ENCODE results near the gene PLTP. TPM values are rescaled to one million over a fixed set of nuclear protein-coding genes. Genes with fewer than 3 reads are reported as not detected.
A peak's percentile ranks its signal among the peaks of the same experiment; 100 is the strongest.
"Not testable (repeated sequence)": the region's sequence is repeated elsewhere in the genome, so short reads cannot be mapped to it uniquely, and the experiment has no call there.

PLTP gene, protein sequence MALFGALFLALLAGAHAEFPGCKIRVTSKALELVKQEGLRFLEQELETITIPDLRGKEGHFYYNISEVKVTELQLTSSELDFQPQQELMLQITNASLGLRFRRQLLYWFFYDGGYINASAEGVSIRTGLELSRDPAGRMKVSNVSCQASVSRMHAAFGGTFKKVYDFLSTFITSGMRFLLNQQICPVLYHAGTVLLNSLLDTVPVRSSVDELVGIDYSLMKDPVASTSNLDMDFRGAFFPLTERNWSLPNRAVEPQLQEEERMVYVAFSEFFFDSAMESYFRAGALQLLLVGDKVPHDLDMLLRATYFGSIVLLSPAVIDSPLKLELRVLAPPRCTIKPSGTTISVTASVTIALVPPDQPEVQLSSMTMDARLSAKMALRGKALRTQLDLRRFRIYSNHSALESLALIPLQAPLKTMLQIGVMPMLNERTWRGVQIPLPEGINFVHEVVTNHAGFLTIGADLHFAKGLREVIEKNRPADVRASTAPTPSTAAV
- 27.4 and 30.2 TPM in 2 replicates for polyA plus RNA-seq (2014; cell fraction: cytosol; rRNA removed)
- polyA plus RNA-seq (2014; cell fraction: nucleus; rRNA removed): 16.1 and 25.6 TPM in 2 replicates

DNA sequence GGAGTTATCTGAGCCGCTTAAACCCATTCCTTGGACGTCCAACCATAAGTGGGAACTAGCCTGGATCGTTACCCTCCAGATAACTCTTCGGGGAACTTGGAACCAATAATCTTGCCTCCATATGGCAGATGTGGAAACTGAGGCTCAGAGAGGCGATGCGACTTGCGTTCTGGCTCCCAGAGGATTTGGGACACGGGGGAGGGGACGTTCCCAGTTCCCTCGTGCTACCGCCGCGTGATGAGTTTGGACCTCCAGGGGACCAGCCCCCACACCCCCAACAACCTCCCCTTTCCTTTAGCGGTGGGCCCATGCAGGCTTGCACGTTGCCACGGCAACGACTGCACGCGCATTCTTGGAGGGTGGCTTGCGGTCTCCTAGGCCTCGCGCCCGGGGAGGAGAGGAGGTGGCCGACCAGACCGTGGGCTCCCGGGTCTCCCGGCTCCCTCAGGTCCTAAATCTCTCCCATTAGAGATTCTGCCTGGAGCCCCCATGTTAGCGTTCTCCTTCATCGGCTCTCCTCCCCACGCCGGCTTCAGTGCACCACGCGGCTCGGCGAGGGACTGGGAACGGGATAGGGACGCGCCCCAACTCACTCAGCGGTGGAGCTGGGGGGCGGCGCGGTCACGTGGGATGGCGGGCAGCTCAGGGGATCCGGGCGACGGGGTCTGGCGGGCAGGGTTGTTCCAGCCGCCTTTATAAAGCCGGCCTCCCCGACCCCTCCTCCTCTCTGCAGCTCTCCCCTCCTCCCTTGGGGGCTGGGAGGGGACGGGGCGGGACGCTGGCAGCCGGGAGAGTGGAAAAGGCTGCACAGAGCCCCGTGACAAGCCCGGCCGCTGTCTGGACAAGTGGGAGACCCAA, at the start of gene PLTP:
TSS of gene PLTP (minus strand) at position 670 of the 858 bp plus-strand sequence. CDS start 703 bp downstream, outside the sequence.
- DNase-seq (ENCODE audit: low spot score): peak; percentile 85

DNA sequence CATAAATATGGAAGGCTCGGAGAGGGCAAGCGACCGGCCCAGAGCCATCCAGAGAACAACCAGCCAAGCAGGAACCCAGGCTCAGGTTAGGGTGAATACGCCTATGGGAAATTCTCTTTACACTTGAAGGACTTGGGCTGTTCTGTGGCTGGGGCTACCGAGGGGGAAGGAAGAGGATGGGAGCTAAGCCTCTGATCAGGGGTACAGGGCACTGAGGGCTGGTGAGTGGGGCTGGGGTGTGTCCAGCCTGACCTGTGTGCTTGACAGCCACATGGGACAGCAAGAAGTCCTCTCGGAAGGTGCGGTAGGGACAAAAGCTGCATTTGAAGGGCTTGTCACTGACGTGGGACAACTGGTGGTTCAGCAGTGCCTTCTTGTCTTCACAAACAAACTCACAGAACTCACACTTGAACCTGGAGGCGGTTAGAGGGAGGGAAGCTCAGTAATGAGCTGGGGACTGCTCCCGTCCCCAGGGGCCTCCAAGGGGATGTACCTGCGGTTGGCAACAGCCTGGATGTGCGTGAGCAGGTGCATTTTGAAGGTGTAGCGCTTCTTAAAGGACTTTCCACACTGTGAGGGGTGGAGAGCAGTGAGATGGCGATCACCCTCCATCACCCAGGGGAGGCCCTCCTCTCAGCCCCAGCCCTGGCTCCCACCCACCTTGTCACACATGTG, 48.1 kb upstream of the PLTP start:
- DNase-seq (ENCODE audit: low spot score): no peak

GRCh38 chr20:45959126-45959525, 47.2 kb upstream of the PLTP start:
- DNase-seq (ENCODE audit: low spot score): no peak

GRCh38 chr20:45958593-45958992, 46.6 kb upstream of the PLTP start:
- DNase-seq (ENCODE audit: low spot score): no peak

DNA sequence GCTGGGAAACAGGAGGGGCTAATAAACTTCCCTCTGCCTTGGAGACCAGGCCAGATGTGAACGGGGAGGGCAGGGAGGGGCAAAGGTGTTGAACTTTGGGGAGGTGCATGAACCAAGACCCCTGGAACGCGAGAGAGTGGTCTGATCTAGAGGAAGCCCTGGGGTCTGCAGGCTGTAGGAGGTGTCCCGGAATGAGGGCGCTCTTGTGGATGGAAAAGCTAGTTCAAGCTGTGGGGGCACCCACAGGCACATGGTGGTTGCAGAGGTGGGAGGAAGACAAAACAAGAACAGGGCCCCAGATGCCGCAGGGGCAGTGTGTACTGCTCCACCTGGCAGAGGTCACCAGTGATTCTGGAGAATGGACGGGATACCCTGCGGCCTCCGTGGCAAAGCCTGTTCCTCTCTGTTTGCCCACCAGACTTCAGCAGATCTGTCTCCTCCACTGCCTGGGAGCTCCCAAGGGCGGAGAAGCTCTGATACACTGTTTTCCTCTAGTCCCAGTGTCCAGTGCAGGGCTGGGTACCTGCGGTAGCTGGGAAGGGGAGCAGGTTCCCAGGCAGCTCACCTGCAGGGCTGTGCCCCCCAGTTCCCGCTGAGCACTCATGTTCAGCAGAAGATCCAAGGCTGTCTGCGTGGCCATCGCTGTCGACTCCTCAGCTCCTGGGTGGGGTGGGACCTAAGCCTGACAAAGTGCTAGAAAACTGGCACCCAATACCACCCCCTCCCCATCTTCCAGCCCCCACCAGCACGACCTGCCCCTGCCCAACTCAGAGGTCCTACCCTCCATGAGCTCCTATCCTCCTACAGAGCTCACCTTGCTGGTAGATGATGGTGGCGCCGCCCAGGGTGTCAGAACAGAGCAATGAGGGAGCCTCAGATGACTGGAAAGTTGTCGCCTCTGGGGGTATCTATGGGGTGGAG, 45.3 kb upstream of the PLTP start:
- no peak for DNase-seq (ENCODE audit: low spot score)

GRCh38 chr20:45956326-45956725, 44.4 kb upstream of the PLTP start:
- not testable (repeated sequence) for DNase-seq (ENCODE audit: low spot score)

- DNase-seq (ENCODE audit: low spot score): no peak
These were observed 41.7 kb upstream of the PLTP start for GRCh38 chr20:45953672-45954071.

- DNase-seq (ENCODE audit: low spot score): no peak
These were observed 40.9 kb upstream of the PLTP start for GRCh38 chr20:45952861-45953260.

DNA sequence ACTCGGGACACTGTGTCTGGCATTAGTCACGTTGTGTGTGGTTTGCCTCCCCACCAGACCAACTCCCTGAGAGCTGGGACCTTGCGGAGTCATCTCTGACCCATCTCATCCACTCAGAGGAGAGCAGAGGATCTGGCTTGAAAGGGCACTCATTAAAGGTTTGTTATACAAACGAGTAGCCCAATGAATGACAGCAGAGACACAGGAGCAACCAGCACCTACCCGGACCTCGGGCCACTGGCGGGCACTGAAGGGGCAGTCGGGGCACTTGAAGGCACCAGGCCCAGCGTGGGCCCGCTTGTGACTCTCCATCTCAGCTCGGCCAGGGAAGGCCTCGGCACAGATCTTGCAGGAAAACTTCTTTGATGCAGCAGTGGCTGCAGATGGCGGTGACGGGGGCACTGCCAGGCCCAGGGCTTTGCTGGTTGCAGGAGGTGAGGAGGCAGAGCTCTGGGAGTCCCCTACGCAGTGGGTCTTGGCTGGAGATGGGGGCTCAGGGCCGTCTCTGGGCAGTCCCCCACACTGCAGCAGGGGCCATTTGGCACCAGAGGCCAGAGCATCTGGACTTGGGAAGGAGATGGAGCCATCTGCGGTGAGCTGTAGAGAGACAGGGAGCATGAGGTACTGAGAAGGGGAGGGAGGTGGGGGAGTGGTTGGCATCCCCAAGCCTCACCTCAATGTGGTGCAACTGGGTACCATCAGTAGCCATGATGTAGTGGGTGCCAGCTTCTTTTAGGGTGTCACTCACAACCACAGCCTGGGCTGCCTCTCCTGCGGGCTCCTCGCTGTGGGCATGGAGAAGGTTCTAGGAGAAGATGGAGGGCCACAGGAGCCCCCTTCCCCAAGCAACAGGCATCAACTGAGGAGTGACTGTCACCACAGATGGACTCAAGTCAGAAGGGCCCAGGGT, 40.2 kb upstream of the PLTP start:
- DNase-seq (ENCODE audit: low spot score): no peak

- DNase-seq (ENCODE audit: low spot score): no peak
These were observed 38.3 kb upstream of the PLTP start for GRCh38 chr20:45950330-45950646.

DNA sequence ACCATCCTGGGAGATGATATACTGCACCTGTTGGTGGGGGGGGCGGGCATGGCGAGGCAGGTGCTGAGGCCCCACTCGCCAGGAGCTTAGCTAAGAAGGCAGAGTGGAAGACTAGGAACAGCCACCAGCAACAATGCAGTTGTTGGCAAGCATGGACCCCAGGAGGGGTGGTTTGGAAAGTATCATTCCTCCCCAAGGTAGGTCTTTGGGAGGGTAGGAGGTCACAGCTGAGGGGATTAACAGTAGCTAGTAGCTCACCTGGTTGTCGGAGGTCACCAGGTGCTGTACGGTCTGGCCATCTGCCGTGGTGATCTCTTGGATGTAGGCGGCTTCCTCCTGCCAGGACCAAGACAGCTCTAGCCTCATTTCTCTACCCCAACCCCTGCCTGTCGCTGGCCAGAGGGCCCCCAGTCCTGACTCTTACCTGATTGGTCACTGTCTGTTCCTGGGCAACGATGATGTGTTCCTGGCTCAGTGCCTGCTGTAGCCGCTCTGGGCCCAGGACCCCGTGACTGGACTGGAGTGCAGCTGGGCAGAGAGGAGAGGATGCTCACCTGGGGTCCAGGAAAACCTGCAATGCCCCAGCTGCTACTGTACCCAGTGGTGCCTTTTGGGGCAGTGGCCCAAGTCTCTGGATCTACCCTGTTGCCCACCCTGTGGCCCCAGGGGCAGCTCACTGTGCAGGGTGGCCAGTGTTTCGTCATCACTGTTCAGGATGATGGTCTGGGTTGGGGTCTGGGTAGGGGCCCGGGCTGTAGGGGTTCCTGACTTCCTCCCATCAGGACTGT, 37.8 kb upstream of the PLTP start:
- DNase-seq (ENCODE audit: low spot score): no peak

- no peak for DNase-seq (ENCODE audit: low spot score)
These were observed 37.0 kb upstream of the PLTP start for GRCh38 chr20:45948742-45949541.

GRCh38 chr20:45948261-45948733, 36.3 kb upstream of the PLTP start:
- no peak for DNase-seq (ENCODE audit: low spot score)

DNA sequence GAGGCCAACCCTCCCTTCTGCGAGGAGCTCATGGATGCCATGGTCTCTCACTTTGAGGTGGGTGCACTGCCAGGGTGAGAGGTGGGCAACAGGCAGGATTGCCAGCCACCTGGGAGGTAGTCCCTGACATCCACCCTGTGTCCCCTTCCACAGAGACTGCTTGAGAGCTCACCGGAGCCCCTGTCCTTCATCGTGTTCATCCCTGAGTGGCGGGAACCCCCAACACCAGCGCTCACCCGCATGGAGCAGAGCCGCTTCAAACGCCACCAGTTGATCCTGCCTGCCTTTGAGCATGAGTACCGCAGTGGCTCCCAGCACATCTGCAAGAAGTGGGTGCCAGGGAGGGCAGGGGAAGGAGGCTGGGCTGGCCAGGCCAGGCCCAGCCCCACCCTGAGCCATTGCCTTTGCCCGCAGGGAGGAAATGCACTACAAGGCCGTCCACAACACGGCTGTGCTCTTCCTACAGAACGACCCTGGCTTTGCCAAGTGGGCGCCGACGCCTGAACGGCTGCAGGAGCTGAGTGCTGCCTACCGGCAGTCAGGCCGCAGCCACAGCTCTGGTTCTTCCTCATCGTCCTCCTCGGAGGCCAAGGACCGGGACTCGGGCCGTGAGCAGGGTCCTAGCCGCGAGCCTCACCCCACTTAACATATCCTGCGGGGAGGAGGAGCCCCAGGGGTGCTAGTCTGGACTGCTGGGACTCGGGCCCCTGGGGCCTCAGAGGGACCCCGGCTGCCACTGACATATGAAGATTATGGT, 35.3 kb upstream of the PLTP start:
- no peak for DNase-seq (ENCODE audit: low spot score)

DNA sequence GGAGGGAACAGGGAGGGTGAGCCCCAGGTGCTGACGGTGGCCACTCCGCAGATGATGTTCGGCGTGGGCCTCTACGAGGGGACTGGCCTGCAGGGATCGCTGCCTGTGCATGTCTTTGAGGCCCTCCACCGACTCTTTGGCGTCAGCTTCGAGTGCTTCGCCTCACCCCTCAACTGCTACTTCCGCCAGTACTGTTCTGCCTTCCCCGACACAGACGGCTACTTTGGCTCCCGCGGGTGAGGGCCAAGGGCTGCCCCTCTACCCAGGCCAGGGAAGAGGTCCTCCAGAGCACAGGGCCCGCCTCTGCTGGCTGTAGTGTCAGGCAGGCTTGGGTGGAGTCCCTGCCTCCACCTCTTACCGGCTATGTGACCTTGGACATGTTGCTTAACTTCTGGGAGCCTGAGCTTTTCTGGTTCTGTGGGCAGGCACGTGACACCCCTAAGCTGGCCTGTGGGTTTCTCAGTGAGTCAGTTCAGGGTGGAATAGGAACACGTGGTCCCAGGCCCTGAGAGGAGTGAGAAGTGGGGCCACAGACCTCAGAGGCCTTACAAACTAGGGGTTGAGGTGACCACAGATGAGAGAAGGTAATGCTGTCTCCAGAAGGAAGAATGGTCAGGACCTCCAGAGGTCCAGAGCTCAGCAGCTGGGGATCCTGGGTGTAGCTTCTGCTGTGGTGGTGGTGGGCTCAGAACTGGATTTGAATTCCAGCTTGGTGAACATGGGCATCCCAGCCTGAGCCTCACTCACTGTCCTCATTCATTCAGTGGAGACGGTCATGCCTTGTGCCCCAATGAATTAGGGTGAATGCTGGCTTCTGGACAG, 34.4 kb upstream of the PLTP start:
- no peak for DNase-seq (ENCODE audit: low spot score)

DNA sequence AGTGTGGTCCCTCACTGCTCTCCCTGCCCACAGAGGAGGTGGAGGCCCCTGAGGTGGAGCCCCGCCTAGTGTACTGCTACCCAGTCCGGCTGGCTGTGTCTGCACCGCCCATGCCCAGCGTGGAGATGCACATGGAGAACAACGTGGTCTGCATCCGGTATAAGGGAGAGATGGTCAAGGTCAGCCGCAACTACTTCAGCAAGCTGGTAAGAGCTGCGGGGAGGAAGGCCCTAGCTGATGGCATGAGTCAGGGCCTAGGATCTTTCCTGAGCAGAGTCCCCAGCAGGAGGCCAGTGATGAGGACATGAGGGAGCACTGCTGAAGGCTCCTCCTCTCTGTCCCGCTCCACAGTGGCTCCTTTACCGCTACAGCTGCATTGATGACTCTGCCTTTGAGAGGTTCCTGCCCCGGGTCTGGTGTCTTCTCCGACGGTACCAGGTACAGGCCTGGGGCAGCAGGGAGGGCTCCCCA, 33.8 kb upstream of the PLTP start:
- no peak for DNase-seq (ENCODE audit: low spot score)
